T-helper 2 cell treated with Interferon-gamma antibody and Interleukin-4, amounts not matched to agents 5 μg/mL and 100 μg/mL, for 36 hours (primary cell): ENCODE results near the gene CDC23.
"Not testable (repeated sequence)": the region's sequence is repeated elsewhere in the genome, so short reads cannot be mapped to it uniquely, and the experiment has no call there.

Experiments
- DNase-seq: peaks from one replicate; pipeline ENCODE4 v3.0.0; 2021; ENCODE audit warnings: low spot score
- H3K27ac Mint-ChIP-seq: one replicate; pipeline ENCODE4 v1.8.0; 2021; ENCODE audit warnings: mild to moderate bottlenecking, mixed read lengths
- H3K27me3 Mint-ChIP-seq: one replicate; pipeline ENCODE4 v1.8.0; 2021; ENCODE audit warnings: low read depth, mixed read lengths
- H3K36me3 Mint-ChIP-seq: one replicate; pipeline ENCODE4 v1.8.0; 2021; ENCODE audit warnings: low read depth, mixed read lengths
- H3K4me1 Mint-ChIP-seq: one replicate; pipeline ENCODE4 v1.8.0; 2021; ENCODE audit warnings: low read depth, mixed read lengths
- H3K4me3 Mint-ChIP-seq: one replicate; pipeline ENCODE4 v1.8.0; 2022; ENCODE audit warnings: mild to moderate bottlenecking, moderate library complexity, mixed read lengths
- H3K9me3 Mint-ChIP-seq: one replicate; pipeline ENCODE4 v1.8.0; 2021; ENCODE audit warnings: mixed read lengths

The CDC23 gene

GRCh38 chr5:138213161-138214029, at the start of gene CDC23:
CDC23 (minus strand) TSS chr5:138213323; CDS start chr5:138213312, 11 bp downstream.
- Mint-ChIP-seq H3K4me1 (peaks cover 18% of the 10 kb centered on the region), H3K27ac (peak within 1 kb of the TSS; percentile 97), H3K4me3 (peak within 1 kb of the TSS; percentile 99), H3K9me3 (no peaks in the 10 kb centered on the region), H3K27me3 (no peaks in the 10 kb centered on the region), H3K36me3 (peaks cover 9% of the 10 kb centered on the region)
- peak; percentile 91 for DNase-seq

GRCh38 chr5:138258704-138259292, 45.7 kb upstream of the CDC23 start:
- Mint-ChIP-seq H3K27ac (no peak overlapping the region), H3K36me3 (no peaks in the 10 kb centered on the region), H3K4me1 (no peaks in the 10 kb centered on the region), H3K4me3 (no peak overlapping the region), H3K9me3 (no peaks in the 10 kb centered on the region), H3K27me3 (peaks cover 12% of the 10 kb centered on the region)
- no peak for DNase-seq

- DNase-seq, result no peak
- H3K4me1 Mint-ChIP-seq, result no peaks in the 10 kb centered on the region
Measured at GRCh38 chr5:138257583-138257982, 44.5 kb upstream of the CDC23 start.

GRCh38 chr5:138252944-138253343, 39.8 kb upstream of the CDC23 start:
- no peaks in the 10 kb centered on the region for H3K4me1 Mint-ChIP-seq
- H3K27ac Mint-ChIP-seq, result no peak overlapping the region
- no peak for DNase-seq
- H3K36me3 Mint-ChIP-seq, result no peaks in the 10 kb centered on the region
- H3K27me3 Mint-ChIP-seq, result peaks cover 13% of the 10 kb centered on the region
- no peak overlapping the region for H3K4me3 Mint-ChIP-seq
- no peaks in the 10 kb centered on the region for H3K9me3 Mint-ChIP-seq

More at GRCh38 chr5:138257583-138257982, 44.5 kb upstream of the CDC23 start:
- H3K27me3 Mint-ChIP-seq, result peaks cover 16% of the 10 kb centered on the region
- H3K36me3 Mint-ChIP-seq, result no peaks in the 10 kb centered on the region
- H3K4me3 Mint-ChIP-seq, result no peak overlapping the region
- no peaks in the 10 kb centered on the region for H3K9me3 Mint-ChIP-seq
- no peak overlapping the region for H3K27ac Mint-ChIP-seq

- H3K4me1 Mint-ChIP-seq, H3K36me3 Mint-ChIP-seq, H3K9me3 Mint-ChIP-seq, DNase-seq, H3K27ac Mint-ChIP-seq, H3K4me3 Mint-ChIP-seq: not testable (repeated sequence)
- H3K27me3 Mint-ChIP-seq, result peaks cover 16% of the 10 kb centered on the region
Measured at GRCh38 chr5:138247800-138248199, 34.7 kb upstream of the CDC23 start.

GRCh38 chr5:138246822-138247221, 33.7 kb upstream of the CDC23 start:
- Mint-ChIP-seq H3K4me3 (no peak overlapping the region), H3K9me3 (no peaks in the 10 kb centered on the region), H3K27ac (no peak overlapping the region), H3K36me3 (no peaks in the 10 kb centered on the region), H3K27me3 (peaks cover 23% of the 10 kb centered on the region), H3K4me1 (no peaks in the 10 kb centered on the region)
- no peak for DNase-seq

- H3K9me3 Mint-ChIP-seq, result no peaks in the 10 kb centered on the region
- no peak overlapping the region for H3K4me3 Mint-ChIP-seq
- peaks cover 1% of the 10 kb centered on the region for H3K4me1 Mint-ChIP-seq
- no peak for DNase-seq
- H3K36me3 Mint-ChIP-seq, result no peaks in the 10 kb centered on the region
- peaks cover 26% of the 10 kb centered on the region for H3K27me3 Mint-ChIP-seq
- no peak overlapping the region for H3K27ac Mint-ChIP-seq
Measured at GRCh38 chr5:138246334-138246733, 33.2 kb upstream of the CDC23 start.

- Mint-ChIP-seq H3K27ac (no peak overlapping the region), H3K4me1 (peaks cover 8% of the 10 kb centered on the region), H3K4me3 (no peak overlapping the region), H3K27me3 (peaks cover 32% of the 10 kb centered on the region), H3K9me3 (no peaks in the 10 kb centered on the region), H3K36me3 (no peaks in the 10 kb centered on the region)
- no peak for DNase-seq
Measured at GRCh38 chr5:138245717-138246116, 32.6 kb upstream of the CDC23 start.

- no peak for DNase-seq
- Mint-ChIP-seq H3K4me1 (peaks cover 11% of the 10 kb centered on the region), H3K27ac (no peak overlapping the region), H3K4me3 (no peak overlapping the region), H3K36me3 (no peaks in the 10 kb centered on the region), H3K9me3 (no peaks in the 10 kb centered on the region), H3K27me3 (peaks cover 46% of the 10 kb centered on the region)
Measured at GRCh38 chr5:138243794-138244193, 30.7 kb upstream of the CDC23 start.

GRCh38 chr5:138241688-138242571, 28.8 kb upstream of the CDC23 start:
- Mint-ChIP-seq H3K4me3 (peak overlapping the region; percentile 48), H3K27me3 (peaks cover 46% of the 10 kb centered on the region), H3K4me1 (peaks cover 11% of the 10 kb centered on the region), H3K36me3 (no peaks in the 10 kb centered on the region), H3K9me3 (no peaks in the 10 kb centered on the region), H3K27ac (no peak overlapping the region)
- DNase-seq, result no peak

GRCh38 chr5:138240650-138241385, 27.7 kb upstream of the CDC23 start:
- H3K36me3 Mint-ChIP-seq, result no peaks in the 10 kb centered on the region
- no peaks in the 10 kb centered on the region for H3K9me3 Mint-ChIP-seq
- DNase-seq, result peak; percentile 17
- no peak overlapping the region for H3K27ac Mint-ChIP-seq
- peaks cover 46% of the 10 kb centered on the region for H3K27me3 Mint-ChIP-seq
- H3K4me3 Mint-ChIP-seq, result peak overlapping the region; percentile 48
- peaks cover 11% of the 10 kb centered on the region for H3K4me1 Mint-ChIP-seq

- Mint-ChIP-seq H3K4me1 (peaks cover 11% of the 10 kb centered on the region), H3K9me3 (no peaks in the 10 kb centered on the region), H3K27me3 (peaks cover 37% of the 10 kb centered on the region), H3K27ac (no peak overlapping the region), H3K36me3 (no peaks in the 10 kb centered on the region), H3K4me3 (no peak overlapping the region)
- DNase-seq, result no peak
Measured at GRCh38 chr5:138238034-138238433, 24.9 kb upstream of the CDC23 start.

GRCh38 chr5:138234651-138235050, 21.5 kb upstream of the CDC23 start:
- Mint-ChIP-seq H3K36me3 (no peaks in the 10 kb centered on the region), H3K9me3 (no peaks in the 10 kb centered on the region), H3K4me1 (no peaks in the 10 kb centered on the region), H3K27ac (no peak overlapping the region), H3K27me3 (peaks cover 16% of the 10 kb centered on the region), H3K4me3 (no peak overlapping the region)
- no peak for DNase-seq
